Measurements from ENCODE around the gene KRT17. TPM values are rescaled to one million over a fixed set of nuclear protein-coding genes. Genes with fewer than 3 reads are reported as not detected.

The KRT17 gene
- total and polyA plus RNA-seq, 9 of the 15 experiments (the other 6 are each of a cell fraction or from before 2014, with no cell fraction given): 0.23 to 0.25 TPM; not detected in 7

DNA sequence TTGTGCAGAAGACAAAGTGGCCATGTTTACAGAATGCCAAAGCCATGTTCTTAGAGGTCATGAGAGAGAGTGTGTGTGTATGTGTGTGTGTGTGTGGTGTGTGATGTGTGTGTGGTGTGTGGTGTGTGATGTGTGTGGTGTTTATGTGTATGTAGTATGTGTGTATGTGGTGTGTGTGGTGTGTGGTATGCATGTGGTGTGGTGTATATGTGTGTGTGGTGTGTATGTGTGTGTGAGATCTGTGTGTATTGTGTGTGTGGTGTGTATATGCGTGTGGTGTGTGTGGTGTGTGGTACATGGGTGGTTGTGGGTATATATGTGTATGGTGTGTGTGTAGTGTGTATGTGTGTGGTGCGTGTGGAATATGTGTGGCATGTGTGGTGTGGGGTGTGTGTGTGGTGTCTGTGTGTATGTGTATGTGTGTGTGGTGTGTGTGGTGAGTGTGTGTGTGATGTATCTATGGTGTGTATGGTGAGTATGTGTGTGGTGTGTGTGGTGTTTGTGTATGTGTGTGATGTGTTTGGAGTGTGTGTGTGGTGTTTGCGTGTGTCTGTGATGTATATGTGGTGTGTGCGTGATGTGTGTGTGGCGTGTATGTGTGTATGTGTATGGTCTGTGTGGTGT is 8.2 kb upstream of the KRT17 start (continued):
- 0 out of 4 replicates have a peak, but pooled peaks of 1 of the 2 experiments have one; percentile 36 for TF ChIP-seq MLLT1 (IDR thresholded peaks at IDR 0.05)
- no peak for TF ChIP-seq ZNF174 (CRISPR knock-in tag; IDR thresholded peaks at IDR 0.05)
- TF ChIP-seq, protein P1, sequence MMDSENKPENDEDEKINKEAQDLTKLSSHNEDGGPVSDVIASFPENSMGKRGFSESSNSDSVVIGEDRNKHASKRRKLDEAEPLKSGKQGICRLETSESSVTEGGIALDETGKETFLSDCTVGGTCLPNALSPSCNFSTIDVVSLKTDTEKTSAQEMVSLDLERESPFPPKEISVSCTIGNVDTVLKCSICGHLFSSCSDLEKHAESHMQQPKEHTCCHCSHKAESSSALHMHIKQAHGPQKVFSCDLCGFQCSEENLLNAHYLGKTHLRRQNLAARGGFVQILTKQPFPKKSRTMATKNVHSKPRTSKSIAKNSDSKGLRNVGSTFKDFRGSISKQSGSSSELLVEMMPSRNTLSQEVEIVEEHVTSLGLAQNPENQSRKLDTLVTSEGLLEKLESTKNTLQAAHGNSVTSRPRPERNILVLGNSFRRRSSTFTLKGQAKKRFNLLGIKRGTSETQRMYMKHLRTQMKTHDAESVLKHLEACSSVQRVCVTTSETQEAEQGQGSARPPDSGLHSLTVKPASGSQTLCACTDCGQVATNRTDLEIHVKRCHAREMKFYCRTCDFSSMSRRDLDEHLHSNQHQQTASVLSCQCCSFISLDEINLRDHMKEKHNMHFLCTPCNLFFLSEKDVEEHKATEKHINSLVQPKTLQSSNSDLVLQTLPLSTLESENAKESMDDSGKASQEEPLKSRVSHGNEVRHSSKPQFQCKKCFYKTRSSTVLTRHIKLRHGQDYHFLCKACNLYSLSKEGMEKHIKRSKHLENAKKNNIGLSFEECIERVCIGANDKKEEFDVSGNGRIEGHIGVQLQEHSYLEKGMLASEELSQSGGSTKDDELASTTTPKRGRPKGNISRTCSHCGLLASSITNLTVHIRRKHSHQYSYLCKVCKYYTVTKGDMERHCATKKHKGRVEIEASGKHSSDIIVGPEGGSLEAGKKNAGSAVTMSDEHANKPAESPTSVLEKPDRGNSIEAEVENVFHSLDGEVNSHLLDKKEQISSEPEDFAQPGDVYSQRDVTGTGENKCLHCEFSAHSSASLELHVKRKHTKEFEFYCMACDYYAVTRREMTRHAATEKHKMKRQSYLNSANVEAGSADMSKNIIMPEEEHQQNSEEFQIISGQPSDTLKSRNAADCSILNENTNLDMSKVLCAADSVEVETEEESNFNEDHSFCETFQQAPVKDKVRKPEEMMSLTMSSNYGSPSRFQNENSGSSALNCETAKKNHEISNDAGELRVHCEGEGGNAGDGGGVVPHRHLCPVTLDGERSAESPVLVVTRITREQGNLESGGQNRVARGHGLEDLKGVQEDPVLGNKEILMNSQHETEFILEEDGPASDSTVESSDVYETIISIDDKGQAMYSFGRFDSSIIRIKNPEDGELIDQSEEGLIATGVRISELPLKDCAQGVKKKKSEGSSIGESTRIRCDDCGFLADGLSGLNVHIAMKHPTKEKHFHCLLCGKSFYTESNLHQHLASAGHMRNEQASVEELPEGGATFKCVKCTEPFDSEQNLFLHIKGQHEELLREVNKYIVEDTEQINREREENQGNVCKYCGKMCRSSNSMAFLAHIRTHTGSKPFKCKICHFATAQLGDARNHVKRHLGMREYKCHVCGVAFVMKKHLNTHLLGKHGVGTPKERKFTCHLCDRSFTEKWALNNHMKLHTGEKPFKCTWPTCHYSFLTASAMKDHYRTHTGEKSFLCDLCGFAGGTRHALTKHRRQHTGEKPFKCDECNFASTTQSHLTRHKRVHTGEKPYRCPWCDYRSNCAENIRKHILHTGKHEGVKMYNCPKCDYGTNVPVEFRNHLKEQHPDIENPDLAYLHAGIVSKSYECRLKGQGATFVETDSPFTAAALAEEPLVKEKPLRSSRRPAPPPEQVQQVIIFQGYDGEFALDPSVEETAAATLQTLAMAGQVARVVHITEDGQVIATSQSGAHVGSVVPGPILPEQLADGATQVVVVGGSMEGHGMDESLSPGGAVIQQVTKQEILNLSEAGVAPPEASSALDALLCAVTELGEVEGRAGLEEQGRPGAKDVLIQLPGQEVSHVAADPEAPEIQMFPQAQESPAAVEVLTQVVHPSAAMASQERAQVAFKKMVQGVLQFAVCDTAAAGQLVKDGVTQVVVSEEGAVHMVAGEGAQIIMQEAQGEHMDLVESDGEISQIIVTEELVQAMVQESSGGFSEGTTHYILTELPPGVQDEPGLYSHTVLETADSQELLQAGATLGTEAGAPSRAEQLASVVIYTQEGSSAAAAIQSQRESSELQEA (IDR thresholded peaks at IDR 0.05; ENCODE audit: low read depth): 0 out of 2 replicates have a peak, but pooled peaks have one; percentile 15
- no peak for TF ChIP-seq KLF6 (CRISPR knock-in tag; IDR thresholded peaks at IDR 0.05; ENCODE audit: borderline replicate concordance)
- TF ChIP-seq ZNF140 (CRISPR knock-in tag; IDR thresholded peaks at IDR 0.05): no peak
